Ramos (cell line): Measurements from ENCODE around the gene LSM12.

Experiments used
- in situ Hi-C: fragments of 300-500 bp; cut with MboI; formaldehyde crosslinking; loops from one replicate; pipeline ENCODE4 v1.14.3; 2022; ENCODE audit warnings: low sequenced_read_pairs; ENCODE audit not compliant: unreplicated experiment

Gene LSM12

GRCh38 chr17:44095647-44096496, 29.4 kb upstream of the LSM12 start:
- in situ Hi-C loops, result no loop called here

DNA sequence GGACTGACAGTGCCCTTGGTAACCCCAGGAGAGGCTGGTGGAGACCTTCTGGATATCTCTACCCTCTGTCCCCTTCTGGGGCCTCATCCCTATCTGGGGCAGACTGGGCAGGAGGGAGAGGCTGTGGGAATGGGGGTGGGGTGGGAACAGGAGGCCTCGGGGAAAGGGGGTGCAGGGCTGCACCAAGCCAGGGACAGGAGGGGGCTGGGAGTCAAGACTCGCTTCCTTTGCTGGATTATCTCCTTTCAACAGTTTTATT, 28.8 kb upstream of the LSM12 start:
- in situ Hi-C loops, result no loop called here

GRCh38 chr17:44094701-44095387, 28.4 kb upstream of the LSM12 start:
- in situ Hi-C loops, result no loop called here

DNA sequence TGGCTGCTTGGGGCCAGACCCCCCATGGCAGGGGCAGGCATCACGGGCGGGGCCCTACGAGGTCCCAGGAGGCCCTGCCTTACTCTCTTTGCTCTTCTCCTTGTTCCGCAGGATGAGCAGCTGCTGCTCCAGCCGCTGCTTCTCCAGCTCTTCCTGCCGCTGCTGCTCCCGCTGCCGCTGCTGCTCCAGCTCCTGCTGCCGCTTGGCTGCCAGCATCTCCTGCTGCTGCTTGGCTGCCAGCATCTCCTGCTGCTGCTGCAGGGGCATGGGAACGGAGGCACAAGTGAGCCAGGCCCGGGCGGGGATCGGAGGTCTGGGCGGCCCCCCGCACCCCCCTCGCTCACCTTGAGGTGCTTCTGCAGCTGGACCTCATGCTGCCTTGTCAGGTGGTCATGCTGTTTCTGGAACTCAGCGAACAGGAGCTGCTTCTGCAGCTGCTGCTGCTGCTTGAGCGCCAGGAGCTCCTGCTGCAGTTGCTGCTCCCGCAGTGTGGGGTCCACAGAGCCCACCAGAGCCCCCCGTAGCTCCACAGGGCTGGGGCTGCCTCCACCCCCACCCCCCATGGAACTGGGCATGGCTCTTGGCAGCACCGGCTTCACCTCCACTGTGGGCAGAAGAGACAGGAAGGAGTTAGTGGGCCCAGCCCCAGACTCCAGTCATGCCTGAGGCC, 26.9 kb upstream of the LSM12 start:
- in situ Hi-C loops, result no loop called here

GRCh38 chr17:44092051-44092450, 25.6 kb upstream of the LSM12 start:
- in situ Hi-C loops, result no loop called here

GRCh38 chr17:44091200-44091997, 24.9 kb upstream of the LSM12 start:
- in situ Hi-C loops, result no loop called here

GRCh38 chr17:44088254-44088653, 21.8 kb upstream of the LSM12 start:
- in situ Hi-C loops, result no loop called here

- in situ Hi-C loops, result no loop called here
Observed at GRCh38 chr17:44087319-44087718, 20.8 kb upstream of the LSM12 start.

DNA sequence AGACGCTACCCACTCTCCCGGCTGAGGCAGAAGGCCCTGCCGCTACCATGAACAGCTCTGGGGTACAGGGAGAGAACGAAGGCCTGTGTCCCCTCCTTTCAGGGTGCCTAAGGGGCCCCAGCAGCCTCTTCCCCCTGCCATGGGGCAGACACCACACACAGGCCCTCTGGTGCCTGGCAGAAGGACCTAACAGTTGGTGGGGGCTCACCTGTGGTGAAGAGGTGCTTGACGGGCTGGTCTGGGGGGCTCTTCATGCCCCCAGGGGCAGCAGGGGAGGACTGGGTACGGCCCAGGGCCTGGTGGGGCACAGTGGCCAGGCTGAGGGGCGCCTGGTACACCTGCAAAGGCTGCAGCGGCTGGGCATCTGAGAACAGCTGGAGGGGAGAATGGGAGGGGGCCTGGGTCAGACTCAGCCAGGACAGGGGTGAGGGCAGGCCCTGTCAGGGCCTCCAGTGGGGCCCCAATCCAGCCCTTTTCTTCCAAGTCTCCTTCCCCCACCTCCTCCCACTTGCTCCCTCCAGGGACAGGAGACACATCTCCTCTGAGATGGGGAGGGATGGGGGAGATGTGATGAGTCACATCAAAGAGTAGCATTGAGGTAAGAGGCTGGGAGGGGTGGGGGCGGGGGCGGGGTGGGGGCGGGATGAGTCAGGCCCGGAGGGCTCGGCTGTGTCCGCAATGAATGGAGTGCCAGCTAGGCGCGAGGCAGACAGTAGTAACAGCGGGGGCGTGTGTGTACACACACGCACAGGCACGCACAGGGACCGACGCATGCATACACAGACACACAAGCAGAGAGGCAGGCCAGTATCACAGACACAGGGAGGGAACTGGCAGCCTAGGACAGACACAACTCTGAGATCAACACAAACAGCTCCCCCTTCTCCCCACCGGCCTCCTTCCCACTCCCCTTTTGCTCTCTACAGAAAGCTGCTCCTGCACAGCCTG, 20.2 kb upstream of the LSM12 start:
- in situ Hi-C loops, result no loop called here

GRCh38 chr17:44085908-44086307, 19.4 kb upstream of the LSM12 start:
- in situ Hi-C loops, result no loop called here

DNA sequence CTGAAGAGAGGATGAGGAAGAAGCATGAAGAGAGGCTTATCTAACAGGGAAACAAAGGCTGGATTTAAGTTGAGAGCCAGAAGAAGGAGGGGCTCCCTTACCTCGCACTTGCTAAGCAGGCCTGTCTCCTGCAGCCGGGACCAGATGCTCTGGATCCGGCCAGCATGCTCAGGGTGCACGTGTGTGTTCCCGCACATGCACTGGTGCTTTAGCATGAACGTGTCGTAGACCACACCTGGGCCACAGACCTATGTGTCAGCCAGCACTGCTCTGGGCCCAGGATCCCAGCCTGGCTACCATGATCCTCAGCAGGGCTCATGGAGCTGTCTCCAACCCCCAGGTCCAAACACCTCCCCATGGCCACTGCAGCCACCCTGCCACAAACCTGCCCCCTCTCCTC, 18.4 kb upstream of the LSM12 start:
- in situ Hi-C loops, result no loop called here

DNA sequence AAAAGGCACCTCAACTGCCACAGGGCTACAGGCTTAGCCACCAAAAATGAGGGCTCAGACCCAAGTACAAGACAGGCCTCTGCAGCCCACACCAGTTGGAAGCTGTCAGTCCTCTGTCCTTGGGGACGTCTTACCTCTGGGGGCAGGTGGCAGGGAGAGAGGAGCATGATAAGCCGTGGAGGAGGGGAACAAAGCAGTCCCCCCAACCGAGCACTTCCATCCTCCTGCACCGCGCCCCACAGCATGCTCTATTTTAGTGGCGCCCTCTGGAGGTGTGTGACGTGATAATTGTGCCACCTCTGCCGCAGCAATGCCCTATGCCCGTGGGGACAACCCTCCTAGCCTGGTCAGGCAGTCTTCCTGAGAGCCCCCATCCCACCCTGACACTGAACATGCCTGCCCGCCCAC, 17.7 kb upstream of the LSM12 start:
- in situ Hi-C loops, result no loop called here

GRCh38 chr17:44083250-44083849, 16.9 kb upstream of the LSM12 start:
- in situ Hi-C loops, result no loop called here

DNA sequence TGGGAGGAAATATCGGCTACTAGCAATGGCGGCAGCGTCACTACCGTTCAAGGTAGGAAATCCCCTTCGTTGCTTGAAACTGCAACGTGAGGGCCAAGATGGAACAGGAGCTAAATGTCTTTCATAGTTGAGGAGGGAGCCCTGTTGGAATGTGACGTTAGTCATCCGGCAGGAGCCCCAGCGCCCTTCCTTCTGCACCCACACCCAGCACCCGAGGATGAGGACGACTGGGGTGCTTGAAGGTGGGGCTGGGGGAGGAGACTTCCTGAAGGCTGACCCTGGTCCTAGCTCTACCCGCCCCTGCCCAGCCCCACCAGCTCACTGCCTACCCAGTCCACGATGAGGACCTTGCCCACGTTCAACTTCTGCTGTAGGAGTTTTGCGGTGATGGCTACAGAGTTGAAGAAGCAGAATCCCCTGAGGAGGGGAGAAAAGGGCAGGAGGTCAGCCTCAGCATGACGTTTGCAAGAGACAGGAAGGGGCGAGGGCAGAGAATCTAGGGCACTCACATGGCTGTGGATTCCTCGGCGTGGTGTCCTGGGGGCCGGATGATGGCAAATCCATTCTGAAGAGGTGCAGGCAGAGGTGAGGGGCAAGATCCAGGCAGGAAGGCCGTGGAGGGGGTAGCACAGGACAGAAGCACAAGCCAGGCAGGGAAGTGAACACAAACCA, 15.9 kb upstream of the LSM12 start:
- in situ Hi-C loops, result no loop called here

- in situ Hi-C loops, result no loop called here
Observed at GRCh38 chr17:44081681-44082080, 15.2 kb upstream of the LSM12 start.

DNA sequence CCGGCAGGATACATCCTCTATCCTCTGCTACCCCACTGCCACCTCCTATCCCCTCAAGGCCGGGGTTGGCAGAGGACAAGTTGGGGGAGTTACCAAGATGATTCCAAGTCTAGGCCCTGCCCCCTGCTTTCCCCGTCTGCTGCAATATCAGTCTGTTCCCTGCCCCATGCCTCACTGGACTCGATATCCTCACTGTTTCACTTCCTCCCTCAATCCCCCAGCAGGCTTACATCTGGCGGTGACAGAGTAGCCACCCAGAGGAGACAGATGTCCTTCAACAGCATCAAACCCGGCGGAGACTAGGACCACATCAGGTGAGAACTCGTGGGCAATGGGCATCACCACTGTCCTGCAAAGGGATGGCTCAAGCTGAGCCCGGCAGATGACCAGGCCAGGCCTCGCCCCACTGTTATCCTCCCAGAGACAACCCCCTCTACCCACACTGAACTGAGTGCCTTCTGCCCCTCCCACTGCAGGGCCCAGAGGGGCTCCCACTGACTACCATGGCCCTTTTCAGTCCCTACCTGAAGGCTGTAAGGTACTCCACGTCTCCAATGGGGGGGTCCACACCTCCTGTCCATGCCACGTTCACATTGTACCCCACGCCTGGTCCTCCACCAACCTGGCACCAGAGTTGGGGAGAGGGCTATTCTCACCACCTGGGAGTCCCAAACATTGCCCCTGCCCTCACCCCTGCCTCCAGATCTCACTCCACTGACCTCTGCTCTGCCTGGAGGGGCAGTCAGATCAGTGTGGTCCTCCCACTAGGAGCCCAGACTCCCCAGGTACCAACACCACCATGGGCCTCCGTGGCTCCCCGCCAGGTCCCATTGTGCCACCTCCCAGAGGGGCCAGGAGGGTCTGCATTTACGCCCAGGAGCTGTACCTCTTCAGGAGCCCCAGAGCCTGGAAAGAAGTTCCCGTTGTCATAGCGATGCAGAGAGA, 13.7 kb upstream of the LSM12 start:
- in situ Hi-C loops, result no loop called here

DNA sequence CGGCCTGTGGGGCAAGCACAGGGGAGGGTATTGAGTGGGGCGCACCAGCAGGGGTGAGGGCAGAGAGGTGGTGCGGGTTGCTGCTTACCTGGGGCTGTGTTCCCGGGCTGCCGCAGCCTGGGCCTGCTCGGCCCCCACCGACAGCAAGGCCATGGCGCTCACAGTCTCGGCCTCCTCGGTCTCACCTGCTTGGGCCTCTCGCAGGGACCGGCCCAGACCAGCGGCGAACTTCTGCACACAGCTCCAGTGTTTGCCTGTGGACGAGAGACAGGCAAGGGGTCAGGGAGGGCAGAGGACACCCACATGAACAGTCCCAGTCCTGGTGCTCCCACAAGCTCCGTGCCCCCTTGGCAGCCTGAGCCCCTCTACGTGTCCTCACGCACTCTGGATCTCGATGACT, 11.9 kb upstream of the LSM12 start:
- in situ Hi-C loops, result no loop called here

GRCh38 chr17:44077595-44077909, 11.1 kb upstream of the LSM12 start:
- in situ Hi-C loops, result no loop called here
